H1 (cell line): ENCODE results near the gene SEMA3A. TPM values are rescaled to one million over a fixed set of nuclear protein-coding genes. Genes with fewer than 3 reads are reported as not detected.

Source experiments
- CTCF ChIA-PET: fragments of 300-600 bp; sonication (Branson Sonifier 250); formaldehyde crosslinking; loops from one replicate; lab custom pipeline; 2021; ENCODE audit not compliant: partially characterized antibody; lab: Charles Lee
- POLR2A ChIA-PET: fragments of 300-600 bp; sonication (Branson Sonifier 250); formaldehyde crosslinking; loops from one replicate; lab custom pipeline; 2021; ENCODE audit warnings: inconsistent platforms; ENCODE audit not compliant: partially characterized antibody; lab: Charles Lee
- DNase-seq, 2 experiments: peaks; one replicate each; pipeline versions ENCODE4 v3.0.0 to v3.0.0-alpha.2; 2010 to 2022; ENCODE audit warnings: low spot score in 2 of 2, low read depth in 1 of 2, mixed read lengths in 1 of 2
- FAIRE-seq: peaks from 2 replicates; lab custom pipeline; 2011; peaks lifted over from hg19 to GRCh38; lab: Jason Lieb, UNC
- H2AFZ ChIP-seq: 2 replicates; pipeline ENCODE4 v1.8.1; 2012; ENCODE audit warnings: low read length, inconsistent platforms
- H2AK5ac ChIP-seq: 2 replicates; pipeline ENCODE4 v1.6.1; 2013; ENCODE audit warnings: low read depth, low read length
- H2BK120ac ChIP-seq: replicated peaks from 2 replicates; pipeline ENCODE3; 2013; ENCODE audit warnings: low read depth, low read length, inconsistent platforms
- H2BK12ac ChIP-seq: 2 replicates; pipeline ENCODE4 v1.6.1; 2013; ENCODE audit warnings: low read depth, low read length
- H2BK15ac ChIP-seq: 2 replicates; pipeline ENCODE4 v1.6.1; 2013; ENCODE audit warnings: low read length
- H2BK20ac ChIP-seq: 2 replicates; pipeline ENCODE4 v1.6.1; 2013; ENCODE audit warnings: low read length
- H2BK5ac ChIP-seq: 2 replicates; pipeline ENCODE4 v1.6.1; 2013; ENCODE audit warnings: low read depth, low read length
- H3K14ac ChIP-seq: 2 replicates; pipeline ENCODE4 v1.6.1; 2013; ENCODE audit warnings: inconsistent platforms; ENCODE audit not compliant: insufficient read length
- H3K18ac ChIP-seq: 2 replicates; pipeline ENCODE4 v1.6.1; 2013; ENCODE audit warnings: low read length; ENCODE audit errors: extremely low read depth
- H3K23ac ChIP-seq: 2 replicates; pipeline ENCODE4 v1.6.1; 2013; ENCODE audit warnings: inconsistent platforms; ENCODE audit not compliant: insufficient read length
- H3K23me2 ChIP-seq: 2 replicates; pipeline ENCODE4 v1.6.1; 2013; ENCODE audit warnings: low read depth, low read length
- H3K27ac ChIP-seq: 2 replicates; pipeline ENCODE4 v1.6.1; 2011; ENCODE audit warnings: low read depth, low read length, inconsistent platforms
- H3K27me3 ChIP-seq, 4 experiments: replicated peaks in 1 of 4; 1 replicate in 1 of 4; 2 replicates in 3 of 4; pipeline versions ENCODE4 v1.6.1 to v1.8.1; 2011 to 2013; ENCODE audit warnings: low read length in 3 of 4, mild to moderate bottlenecking in 3 of 4, inconsistent platforms in 2 of 4, mixed read lengths in 2 of 4, moderate library complexity in 1 of 4; ENCODE audit not compliant: control insufficient read depth in 3 of 4, insufficient read depth in 3 of 4; ENCODE audit errors: extremely low read depth in 1 of 4
- H3K36me3 ChIP-seq, 4 experiments: 2 replicates each; pipeline versions ENCODE4 v1.6.1 to v1.8.1; 2011 to 2013; ENCODE audit warnings: mild to moderate bottlenecking in 4 of 4, low read length in 3 of 4, moderate library complexity in 2 of 4, control low read depth in 1 of 4, inconsistent platforms in 1 of 4; ENCODE audit not compliant: insufficient read depth in 4 of 4, control insufficient read depth in 2 of 4
- H3K4ac ChIP-seq: replicated peaks from 2 replicates; pipeline ENCODE3; 2013; ENCODE audit warnings: low read length, low read depth, mixed read lengths, inconsistent platforms; ENCODE audit not compliant: insufficient read length
- H3K4me1 ChIP-seq, 4 experiments: replicated peaks in 1 of 4; 1 replicate in 1 of 4; 2 replicates in 3 of 4; pipeline versions ENCODE4 v1.6.1 to v1.8.1; 2011 to 2013; ENCODE audit warnings: low read length in 3 of 4, inconsistent platforms in 2 of 4, mixed read lengths in 1 of 4; ENCODE audit not compliant: insufficient read depth in 4 of 4, control insufficient read depth in 3 of 4
- H3K4me2 ChIP-seq, 2 experiments: 2 replicates each; pipeline versions ENCODE4 v1.6.1 to v1.8.1; 2011 to 2013; ENCODE audit warnings: low read depth in 2 of 2, low read length in 2 of 2, control low read depth in 1 of 2, inconsistent platforms in 1 of 2, mild to moderate bottlenecking in 1 of 2; ENCODE audit not compliant: insufficient read depth in 1 of 2
- H3K4me3 ChIP-seq, 4 experiments: fragments of 200-600, 300-600 bp in 1 of 4; sonication (generic), shearing (Covaris generic), sonication (Bioruptor Twin) in 1 of 4; 2 replicates each; pipeline versions ENCODE4 v1.5.1 to v1.8.1; 2011 to 2016; ENCODE audit warnings: low read length in 4 of 4, low read depth in 3 of 4, control low read depth in 2 of 4, inconsistent platforms in 2 of 4, mild to moderate bottlenecking in 2 of 4, mixed read lengths in 1 of 4, moderate library complexity in 1 of 4; ENCODE audit not compliant: insufficient read depth in 2 of 4; ENCODE audit errors: extremely low read depth in 1 of 4
- H3K56ac ChIP-seq: replicated peaks from 2 replicates; pipeline ENCODE3; 2013; ENCODE audit warnings: low read depth, mild to moderate bottlenecking, mixed read lengths, low read length, inconsistent platforms; ENCODE audit not compliant: insufficient read length
- H3K79me1 ChIP-seq: 2 replicates; pipeline ENCODE4 v1.6.1; 2013; ENCODE audit warnings: low read depth, low read length, control low read depth
- H3K79me2 ChIP-seq, 2 experiments: 2 replicates each; pipeline versions ENCODE4 v1.6.1 to v1.8.1; 2012 to 2013; ENCODE audit warnings: low read length in 2 of 2, mild to moderate bottlenecking in 2 of 2, inconsistent platforms in 1 of 2; ENCODE audit not compliant: insufficient read depth in 2 of 2, control insufficient read depth in 1 of 2
- H3K9ac ChIP-seq, 4 experiments: replicated peaks in 1 of 4; 1 replicate in 1 of 4; 2 replicates in 3 of 4; pipeline versions ENCODE4 v1.6.1 to v1.8.1; 2011 to 2013; ENCODE audit warnings: low read depth in 3 of 4, low read length in 3 of 4, control low read depth in 2 of 4, mild to moderate bottlenecking in 2 of 4, moderate library complexity in 2 of 4, inconsistent platforms in 1 of 4; ENCODE audit errors: extremely low read depth in 1 of 4
- H3K9me3 ChIP-seq, 2 experiments: 2 replicates each; pipeline versions ENCODE4 v1.6.1 to v1.8.1; 2012 to 2013; ENCODE audit warnings: mild to moderate bottlenecking in 2 of 2, moderate library complexity in 2 of 2, control low read depth in 1 of 2, inconsistent platforms in 1 of 2, low read depth in 1 of 2, low read length in 1 of 2, mixed read lengths in 1 of 2; ENCODE audit not compliant: insufficient read depth in 2 of 2
- H4K20me1 ChIP-seq, 2 experiments: replicated peaks in 1 of 2; 2 replicates each; pipeline versions ENCODE3 to v1.8.1; 2011 to 2013; ENCODE audit warnings: inconsistent platforms in 2 of 2, low read length in 2 of 2, mild to moderate bottlenecking in 1 of 2; ENCODE audit not compliant: insufficient read depth in 2 of 2, control insufficient read depth in 1 of 2
- H4K5ac ChIP-seq: 2 replicates; pipeline ENCODE4 v1.6.1; 2013; ENCODE audit warnings: low read length, low read depth, mixed read lengths, inconsistent platforms; ENCODE audit not compliant: insufficient read length
- H4K8ac ChIP-seq: 2 replicates; pipeline ENCODE4 v1.8.0; 2013; ENCODE audit warnings: mild to moderate bottlenecking, moderate library complexity, low read length, inconsistent platforms; ENCODE audit not compliant: insufficient read depth; ENCODE audit errors: extremely low read depth
- H4K91ac ChIP-seq: replicated peaks from 2 replicates; pipeline ENCODE3; 2013; ENCODE audit warnings: low read length, mixed read lengths, inconsistent platforms; ENCODE audit not compliant: insufficient read length
- CHD1 ChIP-seq: IDR thresholded peaks from 2 replicates; pipeline ENCODE4 v1.6.1; 2012; ENCODE audit warnings: low read depth, low read length, improper control_type of control experiment
- EGR1 ChIP-seq: IDR thresholded peaks from 2 replicates; pipeline ENCODE4 v1.6.1; 2011; ENCODE audit warnings: low read depth, low read length, borderline replicate concordance
- JUND ChIP-seq: IDR thresholded peaks from 2 replicates; pipeline ENCODE4 v1.6.1; 2011; ENCODE audit warnings: mild to moderate bottlenecking, improper control_type of control experiment, low read length
- MAX ChIP-seq: IDR thresholded peaks from 2 replicates; pipeline ENCODE4 v1.6.1; 2012; ENCODE audit warnings: inconsistent platforms
- POLR2A ChIP-seq, 2 experiments: IDR thresholded peaks; 1 replicate in 1 of 2; 2 replicates in 1 of 2; pipeline ENCODE4 v1.6.1; 2011; ENCODE audit warnings: low read depth in 2 of 2, low read length in 2 of 2, mild to moderate bottlenecking in 2 of 2; ENCODE audit errors: control extremely low read depth in 1 of 2
- RAD21 ChIP-seq, 2 experiments: IDR thresholded peaks in 1 of 2; conservative IDR thresholded peaks in 1 of 2; 2 replicates each; pipeline ENCODE4 v1.6.1; 2011; ENCODE audit warnings: low read depth in 2 of 2, low read length in 2 of 2, improper control_type of control experiment in 1 of 2, inconsistent platforms in 1 of 2, mild to moderate bottlenecking in 1 of 2, moderate library complexity in 1 of 2
- SAP30 ChIP-seq: fragments of 300-600 bp; sonication (generic); IDR thresholded peaks from 2 replicates; pipeline ENCODE4 v1.7.1; 2012; ENCODE audit warnings: low read length, moderate library complexity, mild to moderate bottlenecking, inconsistent platforms; ENCODE audit not compliant: insufficient read depth, insufficient replicate concordance
- SIN3A ChIP-seq, 2 experiments: IDR thresholded peaks in 1 of 2; conservative IDR thresholded peaks in 1 of 2; 2 replicates each; pipeline ENCODE4 v1.6.1; 2011 to 2012; ENCODE audit warnings: low read length in 2 of 2, improper control_type of control experiment in 1 of 2, low read depth in 1 of 2, mild to moderate bottlenecking in 1 of 2
- SIRT6 ChIP-seq: IDR thresholded peaks from one replicate; pipeline ENCODE4 v1.7.1; 2012; ENCODE audit warnings: low read length, inconsistent platforms
- SP4 ChIP-seq: IDR thresholded peaks from 2 replicates; pipeline ENCODE4 v1.6.1; 2012; ENCODE audit warnings: low read length, inconsistent platforms
- SUZ12 ChIP-seq: fragments of 200-600 bp; sonication (generic); IDR thresholded peaks from 2 replicates; pipeline ENCODE4 v1.6.1; 2012; ENCODE audit warnings: mild to moderate bottlenecking, inconsistent platforms, low read length, moderate library complexity, mixed read lengths
- TCF12 ChIP-seq: IDR thresholded peaks from 2 replicates; pipeline ENCODE4 v1.6.1; 2011; ENCODE audit warnings: low read depth, mild to moderate bottlenecking, low read length
- YY1 ChIP-seq: IDR thresholded peaks from 2 replicates; pipeline ENCODE4 v1.6.1; 2011; ENCODE audit warnings: low read depth, mild to moderate bottlenecking, low read length
- ZNF274 ChIP-seq: IDR thresholded peaks from 2 replicates; pipeline ENCODE4 v1.7.0; 2012; ENCODE audit warnings: low read length, borderline replicate concordance; ENCODE audit errors: extremely low read depth
- WGBS, 2 experiments: shearing (Covaris generic) in 1 of 2; methylation state at CpG; one replicate each; pipeline versions ENCODE4 v1.1.6 to v1.1.7; 2013 to 2015; ENCODE audit warnings: low lambda C conversion rate in 2 of 2, mixed read lengths in 2 of 2, inconsistent platforms in 1 of 2, low coverage in 1 of 2, missing lambda C conversion rate in 1 of 2; ENCODE audit not compliant: insufficient replicate concordance in 2 of 2, insufficient coverage in 1 of 2, insufficient read length in 1 of 2; ENCODE audit errors: extremely low coverage in 1 of 2, missing lambda C conversion rate in 1 of 2; 5-methylcytosine and 5-hydroxymethylcytosine counted together
- polyA plus RNA-seq, 7 experiments: library from polyadenylated mRNA; depleted of rRNA in 3 of 7; stranded (reverse) in 5 of 7; unstranded in 2 of 7; fragments of >200 nt in 5 of 7; fragments of 200-250 nt in 2 of 7; gene quantifications; 1 replicate in 5 of 7; 2 replicates in 1 of 7; 4 replicates in 1 of 7; pipeline versions ENCODE4 v1.2.1 to v1.2.3, GENCODE V29; 2011 to 2013; ENCODE audit warnings: missing spikeins in 2 of 7, mixed read lengths in 2 of 7
- total RNA-seq: library from RNA; stranded (reverse); fragmentation: NEBNext Ultra II Directional; extraction: Animal tissue kit (Norgen Biotek cat#: 25700); gene quantifications from 2 replicates; pipeline ENCODE4 v1.2.1, GENCODE V29; 2021
- TF ChIP-seq, protein P1 (sequence below): IDR thresholded peaks from 2 replicates; pipeline ENCODE4 v1.6.1; 2012; ENCODE audit warnings: inconsistent platforms

SEMA3A gene
- total and polyA plus RNA-seq, 2 of the 8 experiments (the other 6 are each of a cell fraction or from before 2014, with no cell fraction given): 8.1 to 45.9 TPM

DNA sequence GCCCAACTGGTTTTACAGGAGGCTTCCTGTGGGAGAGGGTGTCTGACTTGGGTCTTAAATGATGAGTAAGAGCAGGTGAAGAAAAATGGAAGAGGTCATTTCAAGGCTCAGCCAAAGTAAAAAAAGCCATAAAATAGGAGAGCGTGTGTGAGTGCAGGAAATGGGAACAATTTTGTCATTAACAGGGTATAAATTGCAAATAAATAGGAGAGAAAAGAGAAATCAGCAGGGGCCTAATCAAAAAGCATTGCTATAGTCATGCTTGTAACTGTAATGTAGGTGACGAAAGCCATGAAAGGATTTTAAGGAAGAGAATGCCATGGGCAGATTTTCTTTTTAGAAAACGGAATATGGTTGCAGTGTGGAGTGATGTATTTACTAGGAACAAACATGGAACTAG lies 15.7 kb upstream of the SEMA3A start:
- no peak overlapping the region for H3K4me3 ChIP-seq
- no peaks in the 10 kb centered on the region for H3K36me3 ChIP-seq
- no peak overlapping the region for H3K14ac ChIP-seq
- no peak overlapping the region for H3K27ac ChIP-seq
- TF ChIP-seq CHD1: no peak
- TF ChIP-seq, protein P1, sequence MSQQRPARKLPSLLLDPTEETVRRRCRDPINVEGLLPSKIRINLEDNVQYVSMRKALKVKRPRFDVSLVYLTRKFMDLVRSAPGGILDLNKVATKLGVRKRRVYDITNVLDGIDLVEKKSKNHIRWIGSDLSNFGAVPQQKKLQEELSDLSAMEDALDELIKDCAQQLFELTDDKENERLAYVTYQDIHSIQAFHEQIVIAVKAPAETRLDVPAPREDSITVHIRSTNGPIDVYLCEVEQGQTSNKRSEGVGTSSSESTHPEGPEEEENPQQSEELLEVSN: no peak
- no peak for TF ChIP-seq RAD21 (IDR thresholded peaks at IDR 0.05 in 1 of 2, conservative IDR thresholded peaks at IDR 0.05 in 1 of 2; ENCODE audit: low read depth in 2 of 2, low read length in 2 of 2)
- no peak for TF ChIP-seq SIN3A (conservative IDR thresholded peaks at IDR 0.05 in 1 of 2, IDR thresholded peaks at IDR 0.05 in 1 of 2; ENCODE audit: low read depth in 1 of 2, low read length in 2 of 2)
- TF ChIP-seq ZNF274: no peak
- TF ChIP-seq POLR2A (IDR thresholded peaks at IDR 0.05; ENCODE audit: control extremely low read depth in 1 of 2, low read depth in 2 of 2, low read length in 2 of 2): no peak
- TF ChIP-seq SAP30: no peak
- TF ChIP-seq SIRT6: no peak
- TF ChIP-seq TCF12: no peak
- no peak for TF ChIP-seq JUND
- no peak for TF ChIP-seq MAX
- TF ChIP-seq YY1: no peak
- TF ChIP-seq EGR1: no peak
- TF ChIP-seq SUZ12: no peak
- no peak for TF ChIP-seq SP4
- no peak overlapping the region for H3K18ac ChIP-seq
- H3K4me1 ChIP-seq: peaks cover 3 to 7% (median 5%) of the 10 kb centered on the region in 4 experiments; a peak in 6 of 7 replicates
- no peak overlapping the region for H2BK20ac ChIP-seq
- no peak overlapping the region for H4K8ac ChIP-seq
- CTCF ChIA-PET: no interaction called here
- no peak overlapping the region for H3K4me2 ChIP-seq
- DNase-seq: no peak
- H2AFZ ChIP-seq: no peak overlapping the region
- H2BK12ac ChIP-seq: no peak overlapping the region
- no peak overlapping the region for H2BK120ac ChIP-seq
- H3K9me3 ChIP-seq: no peaks in the 10 kb centered on the region
- H3K79me2 ChIP-seq: no peaks in the 10 kb centered on the region
- no peak overlapping the region for H3K9ac ChIP-seq
- no peak for FAIRE-seq
- no peaks in the 10 kb centered on the region for H3K23me2 ChIP-seq
- no peak overlapping the region for H3K23ac ChIP-seq
- no peak overlapping the region for H2BK15ac ChIP-seq
- H3K56ac ChIP-seq: no peak overlapping the region
- 73% methylated on average over 3 of the region's 3 CpGs; no CpG with 5 or more reads in 1 of the 2 experiments for WGBS, 2 experiments
- no peak overlapping the region for H2AK5ac ChIP-seq
- H4K5ac ChIP-seq: no peak overlapping the region
- no peaks in the 10 kb centered on the region for H3K27me3 ChIP-seq
- H2BK5ac ChIP-seq: no peak overlapping the region; the same call in 1 of the 2 replicates
- H3K4ac ChIP-seq: no peak overlapping the region
- H4K91ac ChIP-seq: no peak overlapping the region
- H3K79me1 ChIP-seq: no peaks in the 10 kb centered on the region
- no peaks in the 10 kb centered on the region for H4K20me1 ChIP-seq
- POLR2A ChIA-PET: no interaction called here
